Activated naive CD4-positive, alpha-beta T cell treated with anti-CD3 and anti-CD28 coated beads for 36 hours (primary cell): ENCODE measurements around the gene ANGPTL2. TPM values are rescaled to one million over a fixed set of nuclear protein-coding genes. Genes with fewer than 3 reads are reported as not detected.

Experiments
- CTCF ChIA-PET: fragments of 350-600 bp; sonication (Branson Sonifier 250); formaldehyde crosslinking; loops from one replicate; lab custom pipeline; 2021; ENCODE audit warnings: antibody characterized with exemption; lab: Charles Lee
- DNase-seq: peaks from one replicate; pipeline ENCODE4 v3.0.0-alpha.2; 2020
- H3K27ac Mint-ChIP-seq: one replicate; pipeline ENCODE4 v1.8.0; 2021; ENCODE audit warnings: mild to moderate bottlenecking, mixed read lengths
- H3K27me3 Mint-ChIP-seq: one replicate; pipeline ENCODE4 v1.8.0; 2021; ENCODE audit warnings: low read depth, mixed read lengths
- H3K36me3 Mint-ChIP-seq: one replicate; pipeline ENCODE4 v1.8.0; 2021; ENCODE audit warnings: low read depth, mixed read lengths
- H3K4me1 Mint-ChIP-seq: one replicate; pipeline ENCODE4 v1.8.0; 2021; ENCODE audit warnings: low read depth, mixed read lengths
- H3K4me3 Mint-ChIP-seq: one replicate; pipeline ENCODE4 v1.8.0; 2021; ENCODE audit warnings: mild to moderate bottlenecking, moderate library complexity, mixed read lengths
- H3K9me3 Mint-ChIP-seq: one replicate; pipeline ENCODE4 v1.8.0; 2021; ENCODE audit warnings: mixed read lengths
- intact Hi-C: fragments of 100-400 bp; cut with micrococcal nuclease; formaldehyde crosslinking; loops from one replicate; pipeline ENCODE4 v1.15.1; 2023
- total RNA-seq, 2 experiments: library from RNA; stranded (reverse); gene quantifications; one replicate each; pipeline ENCODE4 v1.2.3, GENCODE V29; 2021

ANGPTL2 gene
- total RNA-seq, 2 experiments from 2014 or later, result not detected

DNA sequence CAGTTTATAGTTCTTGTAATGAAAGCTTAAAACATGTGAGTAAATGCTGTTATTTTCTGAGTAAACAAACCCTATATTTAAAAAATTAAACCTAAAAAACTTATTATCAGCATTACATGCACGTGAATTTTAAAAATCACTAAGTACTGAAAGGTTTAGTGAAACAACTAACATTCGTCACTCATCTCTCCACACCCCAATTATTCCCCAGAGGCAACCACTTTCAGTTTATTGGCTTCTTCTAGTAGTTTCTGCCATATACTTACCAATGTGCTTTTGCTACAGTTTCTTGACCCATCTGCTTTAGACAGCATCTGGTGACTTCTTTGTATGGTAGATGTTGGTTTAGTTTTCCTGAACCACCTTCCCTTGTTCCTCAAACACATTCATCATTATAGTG lies 58.1 kb downstream of the ANGPTL2 start:
- Mint-ChIP-seq H3K4me3 (no peak overlapping the region), H3K4me1 (no peaks in the 10 kb centered on the region), H3K27ac (no peak overlapping the region), H3K9me3 (no peaks in the 10 kb centered on the region), H3K27me3 (no peaks in the 10 kb centered on the region), H3K36me3 (no peaks in the 10 kb centered on the region)
- intact Hi-C loops, result no loop called here
- DNase-seq, result no peak
- CTCF ChIA-PET, result no interaction called here

DNA sequence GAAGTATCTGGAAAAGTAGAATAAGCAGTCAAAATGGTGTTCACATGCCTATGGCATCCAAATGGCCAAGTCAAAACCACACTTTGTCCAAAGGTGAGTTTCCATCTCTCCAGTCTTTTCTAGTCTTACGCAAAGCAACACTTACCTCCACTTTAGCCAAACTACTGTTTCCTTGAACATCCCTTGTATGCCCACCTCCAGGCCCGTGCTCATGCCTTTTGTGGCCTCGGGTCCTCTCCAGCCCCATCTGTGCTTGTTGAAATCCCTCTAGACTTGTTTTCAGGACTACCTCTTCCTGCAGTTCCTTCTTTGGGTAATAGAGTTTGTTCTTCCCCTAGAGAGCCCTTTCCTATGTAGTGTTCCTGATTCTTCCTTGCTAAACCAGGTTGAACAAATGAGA lies 61.0 kb downstream of the ANGPTL2 start:
- Mint-ChIP-seq H3K36me3 (peaks cover 1% of the 10 kb centered on the region), H3K27ac (no peak overlapping the region), H3K9me3 (no peaks in the 10 kb centered on the region), H3K4me3 (no peak overlapping the region), H3K4me1 (no peaks in the 10 kb centered on the region), H3K27me3 (no peaks in the 10 kb centered on the region)
- DNase-seq, result no peak
- CTCF ChIA-PET, result no interaction called here
- intact Hi-C loops, result no loop called here

GRCh38 chr9:127059765-127060361 lies 62.6 kb downstream of the ANGPTL2 start:
- no peak overlapping the region for H3K27ac Mint-ChIP-seq
- no peaks in the 10 kb centered on the region for H3K4me1 Mint-ChIP-seq
- H3K4me3 Mint-ChIP-seq, result no peak overlapping the region
- intact Hi-C loops, result no loop called here
- DNase-seq, result no peak
- no peaks in the 10 kb centered on the region for H3K9me3 Mint-ChIP-seq
- no peaks in the 10 kb centered on the region for H3K27me3 Mint-ChIP-seq
- H3K36me3 Mint-ChIP-seq, result peaks cover 1% of the 10 kb centered on the region
- CTCF ChIA-PET, result no interaction called here

GRCh38 chr9:127059030-127059429 lies 63.4 kb downstream of the ANGPTL2 start:
- no peak overlapping the region for H3K4me3 Mint-ChIP-seq
- no peak overlapping the region for H3K27ac Mint-ChIP-seq
- no peaks in the 10 kb centered on the region for H3K9me3 Mint-ChIP-seq
- H3K27me3 Mint-ChIP-seq, result no peaks in the 10 kb centered on the region
- CTCF ChIA-PET, result interaction anchor here (0.8 to 1.2 kb wide), 2 partner anchors 18 to 98 kb away, joined by 3 read pairs; no protein-coding TSS in a partner anchor
- no peak for DNase-seq
- no peaks in the 10 kb centered on the region for H3K4me1 Mint-ChIP-seq
- H3K36me3 Mint-ChIP-seq, result peaks cover 1% of the 10 kb centered on the region
- intact Hi-C loops, result no loop called here

GRCh38 chr9:127058645-127059021 lies 63.8 kb downstream of the ANGPTL2 start:
- Mint-ChIP-seq H3K4me1 (no peaks in the 10 kb centered on the region), H3K27me3 (no peaks in the 10 kb centered on the region), H3K4me3 (no peak overlapping the region), H3K27ac (no peak overlapping the region), H3K9me3 (no peaks in the 10 kb centered on the region), H3K36me3 (peaks cover 1% of the 10 kb centered on the region)
- intact Hi-C loops, result no loop called here
- CTCF ChIA-PET, result interaction anchor here (0.8 to 1.2 kb wide), 2 partner anchors 18 to 97 kb away, joined by 3 read pairs; no protein-coding TSS in a partner anchor
- no peak for DNase-seq

DNA sequence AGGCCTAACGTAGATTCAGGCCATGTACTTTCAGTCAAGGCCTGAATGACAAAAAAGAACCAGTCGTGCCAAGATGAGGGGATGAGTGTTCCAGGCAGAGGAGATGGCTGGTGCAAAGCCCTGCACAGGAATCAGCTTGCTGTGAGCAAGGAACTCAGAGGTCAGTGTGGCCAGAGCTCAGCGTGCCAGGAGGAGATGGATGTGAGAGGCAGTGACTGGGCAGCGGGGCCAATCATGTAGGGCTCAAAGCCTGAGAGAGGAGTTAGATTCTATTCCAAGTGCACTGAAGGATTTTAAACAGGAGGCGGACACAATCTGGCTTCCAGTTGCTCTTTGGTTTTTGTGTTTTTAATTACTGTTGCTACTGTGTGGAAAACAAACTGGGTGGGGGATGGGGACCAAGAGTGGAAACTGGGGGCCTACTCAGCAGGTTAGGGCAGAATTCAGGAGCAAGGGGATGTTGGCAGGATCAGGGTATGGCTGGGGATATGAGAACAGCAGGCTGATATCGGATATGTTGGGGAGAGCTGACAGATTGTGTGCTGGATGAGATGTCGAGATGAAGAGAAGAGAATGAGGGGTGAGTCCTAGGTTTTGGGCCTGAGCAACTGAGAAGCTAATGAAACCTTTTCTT lies 64.3 kb downstream of the ANGPTL2 start:
- CTCF ChIA-PET, result interaction anchor here (1.2 kb wide), 1 partner anchor 17 kb away, joined by 3 read pairs; no protein-coding TSS in a partner anchor
- Mint-ChIP-seq H3K27ac (no peak overlapping the region), H3K27me3 (no peaks in the 10 kb centered on the region), H3K4me3 (no peak overlapping the region), H3K9me3 (no peaks in the 10 kb centered on the region), H3K36me3 (peaks cover 1% of the 10 kb centered on the region), H3K4me1 (no peaks in the 10 kb centered on the region)
- DNase-seq, result no peak
- intact Hi-C loops, result no loop called here

DNA sequence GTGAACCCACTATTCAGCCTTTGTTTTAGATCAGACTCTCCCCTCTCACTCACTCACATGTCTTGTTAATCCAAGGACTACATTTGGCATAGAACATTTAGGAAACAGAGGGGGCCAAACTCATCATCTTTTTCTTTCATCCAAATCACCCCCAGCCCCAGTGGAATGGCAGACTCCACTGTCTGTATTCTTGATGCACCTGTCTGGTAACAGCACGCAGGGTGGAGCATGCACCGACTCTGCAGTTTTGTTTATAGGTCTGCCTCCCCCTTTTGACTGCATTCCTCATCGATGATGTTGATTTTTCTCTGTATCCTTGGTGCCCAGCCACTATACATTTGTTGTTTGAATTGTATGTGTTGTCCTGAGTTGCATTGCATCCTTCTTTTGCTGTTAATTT lies 66.0 kb downstream of the ANGPTL2 start:
- H3K27ac Mint-ChIP-seq, result no peak overlapping the region
- intact Hi-C loops, result no loop called here
- peaks cover 1% of the 10 kb centered on the region for H3K36me3 Mint-ChIP-seq
- DNase-seq, result no peak
- CTCF ChIA-PET, result interaction anchor here (1.2 kb wide), 1 partner anchor 88 kb away, joined by 3 read pairs; no protein-coding TSS in a partner anchor
- no peaks in the 10 kb centered on the region for H3K4me1 Mint-ChIP-seq
- no peak overlapping the region for H3K4me3 Mint-ChIP-seq
- H3K27me3 Mint-ChIP-seq, result no peaks in the 10 kb centered on the region
- no peaks in the 10 kb centered on the region for H3K9me3 Mint-ChIP-seq

DNA sequence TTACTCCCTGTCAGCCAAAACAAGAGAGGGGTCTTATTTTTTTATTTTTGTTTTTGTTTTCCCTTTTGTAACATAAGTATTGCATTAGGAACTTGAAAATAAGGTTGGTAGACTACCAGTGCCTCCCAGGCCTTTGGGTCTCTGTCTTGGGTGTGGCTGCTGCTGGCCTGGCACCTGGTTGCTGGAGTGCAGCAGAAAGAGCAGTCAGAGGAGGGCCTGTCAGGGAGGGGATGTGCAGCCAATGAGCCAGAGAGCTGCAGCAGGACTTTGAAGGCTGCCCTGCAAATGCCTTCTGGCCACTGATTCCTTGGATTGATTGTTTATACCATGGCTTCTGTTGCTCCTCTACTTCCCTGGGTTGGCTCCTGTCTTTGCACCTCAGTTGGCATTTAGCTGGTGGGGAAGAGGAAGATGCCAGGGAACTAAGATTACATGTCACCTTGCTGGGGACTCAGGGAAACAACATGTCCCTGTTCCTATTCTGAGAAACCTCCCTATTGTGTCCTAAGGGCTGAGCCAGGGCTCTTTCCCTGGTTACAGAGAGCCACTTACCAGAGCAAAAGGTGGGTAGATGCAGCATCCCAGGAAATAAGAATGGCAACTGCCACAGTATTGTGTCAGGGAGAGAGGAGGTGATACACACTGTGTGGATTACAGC lies 66.6 kb downstream of the ANGPTL2 start:
- no peaks in the 10 kb centered on the region for H3K4me1 Mint-ChIP-seq
- intact Hi-C loops, result no loop called here
- no peaks in the 10 kb centered on the region for H3K9me3 Mint-ChIP-seq
- H3K27ac Mint-ChIP-seq, result no peak overlapping the region
- CTCF ChIA-PET, result interaction anchor here (0.6 kb wide), 1 partner anchor 432 kb away, joined by 5 read pairs; no protein-coding TSS in a partner anchor
- H3K36me3 Mint-ChIP-seq, result peaks cover 1% of the 10 kb centered on the region
- no peaks in the 10 kb centered on the region for H3K27me3 Mint-ChIP-seq
- no peak for DNase-seq
- H3K4me3 Mint-ChIP-seq, result no peak overlapping the region

GRCh38 chr9:127053960-127054359 lies 68.5 kb downstream of the ANGPTL2 start:
- H3K27ac Mint-ChIP-seq, result no peak overlapping the region
- CTCF ChIA-PET, result no interaction called here
- intact Hi-C loops, result no loop called here
- DNase-seq, result no peak
- H3K27me3 Mint-ChIP-seq, result no peaks in the 10 kb centered on the region
- no peaks in the 10 kb centered on the region for H3K9me3 Mint-ChIP-seq
- peaks cover 1% of the 10 kb centered on the region for H3K36me3 Mint-ChIP-seq
- no peak overlapping the region for H3K4me3 Mint-ChIP-seq
- H3K4me1 Mint-ChIP-seq, result peaks cover 7% of the 10 kb centered on the region

GRCh38 chr9:127053057-127053821 lies 69.2 kb downstream of the ANGPTL2 start:
- intact Hi-C loops, result no loop called here
- Mint-ChIP-seq H3K27ac (no peak overlapping the region), H3K36me3 (peaks cover 1% of the 10 kb centered on the region), H3K27me3 (no peaks in the 10 kb centered on the region), H3K4me3 (no peak overlapping the region), H3K4me1 (peaks cover 12% of the 10 kb centered on the region), H3K9me3 (no peaks in the 10 kb centered on the region)
- CTCF ChIA-PET, result no interaction called here
- no peak for DNase-seq

DNA sequence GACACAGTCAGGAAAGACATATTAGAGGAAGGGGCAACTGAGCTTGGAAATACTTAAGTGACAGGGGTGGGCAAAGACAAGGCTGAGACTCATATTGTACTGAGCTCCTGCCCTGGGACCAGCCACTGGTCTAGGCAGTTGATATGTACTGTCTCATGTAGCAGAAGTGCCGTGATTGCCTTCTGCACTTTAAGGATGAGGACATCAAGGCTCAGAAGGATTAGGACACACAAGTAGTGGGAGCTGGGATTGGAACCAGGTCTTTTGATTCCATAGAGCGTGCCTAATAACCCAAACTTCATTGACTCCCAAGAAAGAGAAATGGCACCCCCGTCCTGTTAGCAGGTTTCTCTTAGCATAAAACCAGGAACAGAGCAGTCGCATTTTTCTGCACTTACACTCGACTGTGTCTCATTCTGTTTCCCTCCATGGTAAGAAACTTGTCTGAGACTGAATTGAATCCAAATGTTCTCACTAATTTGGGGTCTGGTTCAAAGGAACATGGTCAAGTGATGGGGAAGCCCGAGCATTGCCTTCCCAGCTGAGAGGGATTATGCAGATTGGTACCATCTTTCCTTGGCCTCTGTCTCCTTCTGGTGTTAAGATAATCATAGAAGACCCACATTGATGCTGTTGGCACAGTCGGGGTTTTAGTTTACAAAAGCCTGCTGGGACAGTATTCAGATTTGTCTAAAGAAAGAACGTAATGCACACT lies 70.4 kb downstream of the ANGPTL2 start:
- DNase-seq, result no peak
- CTCF ChIA-PET, result no interaction called here
- H3K27ac Mint-ChIP-seq, result no peak overlapping the region
- no peak overlapping the region for H3K4me3 Mint-ChIP-seq
- intact Hi-C loops, result no loop called here
- no peaks in the 10 kb centered on the region for H3K36me3 Mint-ChIP-seq
- no peaks in the 10 kb centered on the region for H3K27me3 Mint-ChIP-seq
- peaks cover 16% of the 10 kb centered on the region for H3K4me1 Mint-ChIP-seq
- no peaks in the 10 kb centered on the region for H3K9me3 Mint-ChIP-seq

GRCh38 chr9:127050591-127051001 lies 71.8 kb downstream of the ANGPTL2 start:
- no peak overlapping the region for H3K27ac Mint-ChIP-seq

More at GRCh38 chr9:127050591-127051001, 71.8 kb downstream of the ANGPTL2 start:
- Mint-ChIP-seq H3K9me3 (no peaks in the 10 kb centered on the region), H3K36me3 (no peaks in the 10 kb centered on the region), H3K4me1 (peaks cover 16% of the 10 kb centered on the region), H3K4me3 (no peak overlapping the region), H3K27me3 (no peaks in the 10 kb centered on the region)
- intact Hi-C loops, result no loop called here
- no peak for DNase-seq
- CTCF ChIA-PET, result no interaction called here
